ENCODE results near the gene FBXO34. TPM values are rescaled to one million over a fixed set of nuclear protein-coding genes. Genes with fewer than 3 reads are reported as not detected.

Gene FBXO34
- total and polyA plus RNA-seq, 2 of the 13 experiments (the other 11 are each of a cell fraction or from before 2014, with no cell fraction given), result 8.8 to 13.5 TPM

- TF ChIP-seq ZNF138 (CRISPR knock-in tag; IDR thresholded peaks at IDR 0.05; ENCODE audit: low read depth) (no peak), ZBTB21 (CRISPR knock-in tag; IDR thresholded peaks at IDR 0.05) (peak; percentile 96), TARDBP (CRISPR knock-in tag; IDR thresholded peaks at IDR 0.05) (peak; percentile 49; the same call in 1 of the 2 replicates), ZNF451 (CRISPR knock-in tag; IDR thresholded peaks at IDR 0.05) (peak; percentile 63; the same call in 1 of the 2 replicates), SCMH1 (CRISPR knock-in tag; IDR thresholded peaks at IDR 0.05; ENCODE audit: borderline replicate concordance) (no peak), HNRNPK (IDR thresholded peaks at IDR 0.05; ENCODE audit: low read depth, low read length, poor library complexity, severe bottlenecking) (peak; percentile 73), ZNF770 (CRISPR knock-in tag; IDR thresholded peaks at IDR 0.05) (0 out of 2 replicates have a peak, but pooled peaks have one; percentile 44), SP1 (IDR thresholded peaks at IDR 0.05) (no peak), SP1 (CRISPR knock-in tag; IDR thresholded peaks at IDR 0.05) (peak; percentile 90), TFDP2 (CRISPR knock-in tag; IDR thresholded peaks at IDR 0.05) (peak; percentile 46; the same call in 1 of the 2 replicates), PREB (CRISPR knock-in tag; IDR thresholded peaks at IDR 0.05) (no peak), ATF7 (IDR thresholded peaks at IDR 0.05) (peak; percentile 96), ATF7 (CRISPR knock-in tag; IDR thresholded peaks at IDR 0.05) (peak; percentile 92), HMGXB3 (CRISPR knock-in tag; IDR thresholded peaks at IDR 0.05; ENCODE audit: borderline replicate concordance) (peak; percentile 69; the same call in 1 of the 2 replicates), SMC3 (IDR thresholded peaks at IDR 0.05; ENCODE audit: low read length) (peak; percentile 70), YY1 (IDR thresholded peaks at IDR 0.05; ENCODE audit: insufficient read depth, insufficient replicate concordance, low read depth, low read length) (peak; percentile 59), ZSCAN30 (CRISPR knock-in tag; IDR thresholded peaks at IDR 0.05) (no peak), CREB1 (IDR thresholded peaks at IDR 0.05) (peak; percentile 100), CREB1 (CRISPR knock-in tag; IDR thresholded peaks at IDR 0.05) (peak; percentile 95), TAF1 (CRISPR knock-in tag; IDR thresholded peaks at IDR 0.05) (peak; percentile 73)
Measured at GRCh38 chr14:55270832-55271571, at the start of gene FBXO34 (continued).

Data from HepG2 (cell line).